Measurements from ENCODE around the gene OAF.

- TF ChIP-seq CTCF (conservative IDR thresholded peaks at IDR 0.05; ENCODE audit: low read depth, low read length) (peak; percentile 52), EZH2 (IDR thresholded peaks at IDR 0.05; ENCODE audit: low read length, unreplicated experiment) (no peak), EZH2phosphoT487 (IDR thresholded peaks at IDR 0.05; ENCODE audit: borderline replicate concordance, low read length) (no peak)
Measured at GRCh38 chr11:120228794-120229384, 18.1 kb downstream of the OAF start.
